HEK293 (cell line): ENCODE measurements around the gene FMN1.

Experiments used
- ATF2 ChIP-seq: fragments of 450-650 bp; formaldehyde crosslinking; IDR thresholded peaks from 2 replicates; pipeline ENCODE4 v1.5.1; 2016; ENCODE audit warnings: missing biosample characterization, missing genetic modification characterization, low read depth
- CTCF ChIP-seq: fragments of 450-650 bp; formaldehyde crosslinking; IDR thresholded peaks from 2 replicates; pipeline ENCODE4 v1.5.1; 2016; ENCODE audit warnings: missing biosample characterization, missing genetic modification characterization
- SETDB1 ChIP-seq: IDR thresholded peaks from one replicate; pipeline ENCODE4 v1.6.1; 2017; ENCODE audit warnings: mild to moderate bottlenecking, low read length, moderate library complexity, mixed read lengths; ENCODE audit not compliant: insufficient read length
- ZNF707 ChIP-seq: fragments of 450-650 bp; formaldehyde crosslinking; IDR thresholded peaks from 2 replicates; pipeline ENCODE4 v1.5.1; 2016; ENCODE audit warnings: missing biosample characterization, missing genetic modification characterization

GRCh38 chr15:32729700-32730395 lies 464.7 kb downstream of the FMN1 start:
- no peak for TF ChIP-seq CTCF (tag by site-specific recombination)
- no peak for TF ChIP-seq ZNF707 (tag by site-specific recombination)
- TF ChIP-seq ATF2 (tag by site-specific recombination): no peak
- TF ChIP-seq SETDB1: no peak
